A549 (cell line): ENCODE measurements around the gene HAS3.
A peak's percentile ranks its signal among the peaks of the same experiment; 100 is the strongest.

Experiments
- EP300 ChIP-seq, 2 experiments: fragments of >200 bp; sonication (Bioruptor Twin); formaldehyde crosslinking; IDR thresholded peaks; 2 replicates in 1 of 2; 3 replicates in 1 of 2; pipeline ENCODE4 v1.6.1; 2016 to 2017
- HDAC2 ChIP-seq: fragments of 200-600 bp; sonication (generic); IDR thresholded peaks from 2 replicates; pipeline ENCODE4 v1.6.1; 2016
- KDM1A ChIP-seq: fragments of 200-600 bp; sonication (generic); IDR thresholded peaks from 2 replicates; pipeline ENCODE4 v1.6.1; 2016; ENCODE audit warnings: low read depth, mild to moderate bottlenecking
- POLR2A ChIP-seq: IDR thresholded peaks from 2 replicates; pipeline ENCODE4 v1.6.1; 2012; ENCODE audit warnings: mild to moderate bottlenecking, low read length
- REST ChIP-seq: fragments of 200-600 bp; sonication (generic); IDR thresholded peaks from 2 replicates; pipeline ENCODE4 v1.6.1; 2016; ENCODE audit warnings: antibody characterized with exemption, mild to moderate bottlenecking, moderate library complexity
- TP53 ChIP-seq: fragments of 250-450 bp; sonication (Bioruptor Pico); IDR thresholded peaks from 2 replicates; pipeline ENCODE4 v1.5.0; 2021; ENCODE audit warnings: mild to moderate bottlenecking, moderate library complexity
- TF ChIP-seq, protein P1 (sequence below): fragments of >200 bp; sonication (Bioruptor Twin); formaldehyde crosslinking; IDR thresholded peaks from 3 replicates; pipeline ENCODE4 v1.5.1; 2016

DNA sequence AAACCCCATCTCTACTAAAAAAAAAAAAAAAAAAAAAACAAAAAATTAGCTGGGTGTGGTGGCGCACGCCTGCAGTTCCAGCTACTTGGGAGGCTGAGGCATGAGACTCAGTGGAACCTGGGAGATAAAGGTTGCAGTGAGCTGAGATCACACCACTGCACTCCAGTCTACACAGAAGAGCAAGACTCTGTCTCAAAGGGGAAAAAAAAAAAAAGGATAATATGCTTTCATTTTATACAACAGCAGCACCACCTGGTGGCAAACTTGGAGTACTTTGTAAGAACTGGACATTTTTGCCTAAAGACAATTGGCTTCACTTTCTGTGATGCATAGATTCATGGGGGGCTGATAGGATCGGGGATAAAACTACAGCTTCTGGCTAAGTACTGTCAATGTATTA, 18.5 kb downstream of the HAS3 start:
- TF ChIP-seq TP53: no peak
- no peak for TF ChIP-seq HDAC2
- TF ChIP-seq, protein P1, sequence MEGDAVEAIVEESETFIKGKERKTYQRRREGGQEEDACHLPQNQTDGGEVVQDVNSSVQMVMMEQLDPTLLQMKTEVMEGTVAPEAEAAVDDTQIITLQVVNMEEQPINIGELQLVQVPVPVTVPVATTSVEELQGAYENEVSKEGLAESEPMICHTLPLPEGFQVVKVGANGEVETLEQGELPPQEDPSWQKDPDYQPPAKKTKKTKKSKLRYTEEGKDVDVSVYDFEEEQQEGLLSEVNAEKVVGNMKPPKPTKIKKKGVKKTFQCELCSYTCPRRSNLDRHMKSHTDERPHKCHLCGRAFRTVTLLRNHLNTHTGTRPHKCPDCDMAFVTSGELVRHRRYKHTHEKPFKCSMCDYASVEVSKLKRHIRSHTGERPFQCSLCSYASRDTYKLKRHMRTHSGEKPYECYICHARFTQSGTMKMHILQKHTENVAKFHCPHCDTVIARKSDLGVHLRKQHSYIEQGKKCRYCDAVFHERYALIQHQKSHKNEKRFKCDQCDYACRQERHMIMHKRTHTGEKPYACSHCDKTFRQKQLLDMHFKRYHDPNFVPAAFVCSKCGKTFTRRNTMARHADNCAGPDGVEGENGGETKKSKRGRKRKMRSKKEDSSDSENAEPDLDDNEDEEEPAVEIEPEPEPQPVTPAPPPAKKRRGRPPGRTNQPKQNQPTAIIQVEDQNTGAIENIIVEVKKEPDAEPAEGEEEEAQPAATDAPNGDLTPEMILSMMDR: peak; percentile 81
- TF ChIP-seq REST: no peak
- TF ChIP-seq KDM1A: no peak
- TF ChIP-seq EP300 (IDR thresholded peaks at IDR 0.05): no peak
- no peak for TF ChIP-seq POLR2A
